Bronchial epithelial cell (primary cell): ENCODE data around the gene PHF21B. TPM values are rescaled to one million over a fixed set of nuclear protein-coding genes. Genes with fewer than 3 reads are reported as not detected.
A peak's percentile ranks its signal among the peaks of the same experiment; 100 is the strongest.
"Not testable (repeated sequence)": the region's sequence is repeated elsewhere in the genome, so short reads cannot be mapped to it uniquely, and the experiment has no call there.

Source experiments
- DNase-seq: peaks from one replicate; pipeline ENCODE4 v3.0.0-alpha.2; 2010; ENCODE audit warnings: low read depth
- FAIRE-seq: peaks from 2 replicates; lab custom pipeline; 2011; peaks lifted over from hg19 to GRCh38; lab: Jason Lieb, UNC
- H3K27me3 ChIP-seq: 2 replicates; pipeline ENCODE4 v1.5.1; 2011; ENCODE audit warnings: low read length; ENCODE audit not compliant: control insufficient read depth, insufficient read depth
- H3K36me3 ChIP-seq: 2 replicates; pipeline ENCODE4 v1.5.1; 2011; ENCODE audit warnings: low read length; ENCODE audit not compliant: control insufficient read depth, insufficient read depth
- H3K4me3 ChIP-seq: 2 replicates; pipeline ENCODE4 v1.5.1; 2011; ENCODE audit warnings: mild to moderate bottlenecking, low read depth, low read length, control low read depth
- CTCF ChIP-seq: IDR thresholded peaks from 2 replicates; pipeline ENCODE4 v1.5.1; 2011; ENCODE audit warnings: mild to moderate bottlenecking, moderate library complexity, low read length, control low read depth, inconsistent platforms; ENCODE audit not compliant: insufficient read depth, severe bottlenecking
- total RNA-seq: library from RNA; depleted of rRNA; stranded (reverse); fragments of >200 nt; gene quantifications from 2 replicates; pipeline ENCODE4 v1.2.1, GENCODE V29; 2014

Gene PHF21B
- total RNA-seq, 1 donor from 2014 or later, result not detected

- TF ChIP-seq CTCF, result no peak
- DNase-seq, result no peak
- no peaks in the 10 kb centered on the region for H3K36me3 ChIP-seq
- no peak overlapping the region for H3K4me3 ChIP-seq
- no peaks in the 10 kb centered on the region for H3K27me3 ChIP-seq
- FAIRE-seq, result no peak
Measured at GRCh38 chr22:44968736-44969135, 41.1 kb downstream of the PHF21B start.

GRCh38 chr22:44965171-44965570 is 44.6 kb downstream of the PHF21B start:
- H3K36me3 ChIP-seq, result no peaks in the 10 kb centered on the region
- no peak overlapping the region for H3K4me3 ChIP-seq
- FAIRE-seq (no peak), DNase-seq (no peak)
- no peak for TF ChIP-seq CTCF
- no peaks in the 10 kb centered on the region for H3K27me3 ChIP-seq

DNA sequence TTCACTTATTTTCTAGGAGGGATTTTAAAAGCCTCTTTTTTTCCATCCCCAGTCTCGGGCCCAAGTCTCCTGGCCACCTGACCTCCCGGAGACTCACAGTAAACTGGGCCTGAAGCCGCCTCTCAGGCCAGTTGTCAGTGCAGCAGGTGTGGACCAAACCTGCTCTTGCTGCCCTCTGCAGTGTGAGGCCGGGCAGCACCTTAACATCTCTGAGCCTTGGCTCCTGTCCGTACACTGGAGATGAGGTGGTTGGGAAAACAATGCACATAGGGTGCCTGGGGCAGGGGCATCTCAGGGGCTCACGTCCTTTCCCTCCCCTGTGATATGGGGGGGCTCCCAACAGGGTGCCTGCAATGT is 45.1 kb downstream of the PHF21B start:
- Histone ChIP-seq H3K27me3 (no peaks in the 10 kb centered on the region), H3K4me3 (no peak overlapping the region), H3K36me3 (no peaks in the 10 kb centered on the region)
- no peak for TF ChIP-seq CTCF
- DNase-seq (no peak), FAIRE-seq (no peak)

- FAIRE-seq, result no peak
- no peak for TF ChIP-seq CTCF
- H3K36me3 ChIP-seq, result no peaks in the 10 kb centered on the region
- H3K4me3 ChIP-seq, result no peak overlapping the region
- no peak for DNase-seq
- no peaks in the 10 kb centered on the region for H3K27me3 ChIP-seq
Measured at GRCh38 chr22:44963832-44964721, 45.7 kb downstream of the PHF21B start.

DNA sequence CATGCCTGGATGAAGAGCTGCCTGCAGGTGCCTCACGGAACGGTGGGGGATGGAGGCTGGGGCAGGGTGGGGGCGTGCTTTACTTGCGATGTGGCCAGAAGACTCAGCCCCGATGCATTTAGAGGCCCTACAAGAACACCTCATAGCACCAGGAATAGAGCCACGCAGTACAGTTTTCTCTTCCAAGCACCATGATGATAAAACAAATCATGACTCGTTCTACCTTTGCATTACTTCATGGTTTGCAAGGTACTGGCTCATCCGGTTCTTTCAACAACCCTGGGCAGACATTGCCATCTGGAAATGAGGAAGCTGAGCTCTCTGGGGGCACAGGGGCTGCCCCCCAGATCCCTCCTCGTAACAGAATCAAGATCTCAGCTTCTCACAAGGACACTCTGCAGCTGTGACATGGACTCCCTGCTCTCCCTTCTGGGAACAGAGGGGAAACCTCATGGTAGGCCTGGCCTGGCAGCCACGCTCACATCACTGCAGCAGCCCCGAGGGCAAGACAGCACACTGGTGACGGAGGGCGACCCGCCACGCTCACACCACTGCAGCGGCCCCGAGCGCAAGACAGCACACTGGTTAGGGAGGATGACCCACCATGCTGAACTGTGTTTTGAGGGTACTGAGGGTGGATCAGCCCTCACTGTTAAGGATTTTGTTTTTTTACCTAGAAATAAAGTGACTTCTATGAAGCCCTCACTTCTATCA is 46.9 kb downstream of the PHF21B start:
- DNase-seq (peak; percentile 32), FAIRE-seq (no peak)
- H3K4me3 ChIP-seq, result no peak overlapping the region
- no peaks in the 10 kb centered on the region for H3K36me3 ChIP-seq
- no peak for TF ChIP-seq CTCF
- no peaks in the 10 kb centered on the region for H3K27me3 ChIP-seq

DNA sequence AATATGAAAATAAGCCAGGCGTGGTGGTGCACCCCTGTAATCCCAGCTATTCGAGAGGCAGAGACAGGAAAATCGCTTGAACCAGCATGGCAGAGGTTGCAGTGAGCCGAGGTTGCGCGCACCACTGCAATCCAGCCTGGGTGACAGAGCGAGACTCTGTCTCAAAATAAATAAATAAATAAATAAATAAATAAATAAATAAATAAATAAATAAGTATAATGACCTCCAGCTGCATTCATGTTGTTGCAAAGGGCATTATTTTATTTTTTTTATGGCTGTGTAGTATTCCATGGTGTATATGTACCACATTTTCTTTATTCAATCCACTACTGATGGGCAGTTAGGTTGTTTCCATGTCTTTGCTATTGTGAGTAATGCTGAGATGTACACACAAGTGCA is 48.1 kb downstream of the PHF21B start:
- FAIRE-seq, DNase-seq: not testable (repeated sequence)

More for the DNA sequence above, 48.1 kb downstream of the PHF21B start:
- H3K27me3 ChIP-seq, H3K4me3 ChIP-seq, H3K36me3 ChIP-seq: not testable (repeated sequence)
